ENCODE results near the gene COX15.

The COX15 gene

GRCh38 chr10:99732033-99732842 is at the start of gene COX15, which contains the start of gene CUTC:
Gene COX15, minus strand, starts transcription at chr10:99732127. Its CDS starts 78 bp downstream, at chr10:99732049.
Gene CUTC, plus strand, starts transcription at chr10:99732234. Its CDS starts 115 bp downstream, at chr10:99732349.
- peak within 1 kb of the TSS; percentile 86 for H3K27ac ChIP-seq
- peaks cover 6% of the 10 kb centered on the region for H3K4me1 ChIP-seq (ENCODE audit: low read depth, poor library complexity, severe bottlenecking)
- no peaks in the 10 kb centered on the region for H3K27me3 ChIP-seq (ENCODE audit: insufficient read depth, low read depth)
- H3K4me2 ChIP-seq, result peak within 1 kb of the TSS; percentile 79
- H3K4me3 ChIP-seq (IDR thresholded peaks at IDR 0.05; ENCODE audit: insufficient read depth, low read depth, low read length), result no peak within 1 kb of the TSS
- H2AFZ ChIP-seq (ENCODE audit: low read depth), result peak within 1 kb of the TSS; percentile 85
- peak within 1 kb of the TSS; percentile 88 for H3K9ac ChIP-seq
- H4K20me1 ChIP-seq (ENCODE audit: insufficient read depth), result no peaks in the 10 kb centered on the region
- TF ChIP-seq, protein P1, sequence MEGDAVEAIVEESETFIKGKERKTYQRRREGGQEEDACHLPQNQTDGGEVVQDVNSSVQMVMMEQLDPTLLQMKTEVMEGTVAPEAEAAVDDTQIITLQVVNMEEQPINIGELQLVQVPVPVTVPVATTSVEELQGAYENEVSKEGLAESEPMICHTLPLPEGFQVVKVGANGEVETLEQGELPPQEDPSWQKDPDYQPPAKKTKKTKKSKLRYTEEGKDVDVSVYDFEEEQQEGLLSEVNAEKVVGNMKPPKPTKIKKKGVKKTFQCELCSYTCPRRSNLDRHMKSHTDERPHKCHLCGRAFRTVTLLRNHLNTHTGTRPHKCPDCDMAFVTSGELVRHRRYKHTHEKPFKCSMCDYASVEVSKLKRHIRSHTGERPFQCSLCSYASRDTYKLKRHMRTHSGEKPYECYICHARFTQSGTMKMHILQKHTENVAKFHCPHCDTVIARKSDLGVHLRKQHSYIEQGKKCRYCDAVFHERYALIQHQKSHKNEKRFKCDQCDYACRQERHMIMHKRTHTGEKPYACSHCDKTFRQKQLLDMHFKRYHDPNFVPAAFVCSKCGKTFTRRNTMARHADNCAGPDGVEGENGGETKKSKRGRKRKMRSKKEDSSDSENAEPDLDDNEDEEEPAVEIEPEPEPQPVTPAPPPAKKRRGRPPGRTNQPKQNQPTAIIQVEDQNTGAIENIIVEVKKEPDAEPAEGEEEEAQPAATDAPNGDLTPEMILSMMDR (conservative IDR thresholded peaks at IDR 0.05; ENCODE audit: low read depth, low read length), result peak; percentile 50
- peaks cover 10% of the 10 kb centered on the region; the same call in 1 of the 2 replicates for H3K79me2 ChIP-seq (ENCODE audit: insufficient read depth, low read depth)
- peaks cover 4% of the 10 kb centered on the region; the same call in 1 of the 2 replicates for H3K36me3 ChIP-seq (ENCODE audit: insufficient read depth)

DNA sequence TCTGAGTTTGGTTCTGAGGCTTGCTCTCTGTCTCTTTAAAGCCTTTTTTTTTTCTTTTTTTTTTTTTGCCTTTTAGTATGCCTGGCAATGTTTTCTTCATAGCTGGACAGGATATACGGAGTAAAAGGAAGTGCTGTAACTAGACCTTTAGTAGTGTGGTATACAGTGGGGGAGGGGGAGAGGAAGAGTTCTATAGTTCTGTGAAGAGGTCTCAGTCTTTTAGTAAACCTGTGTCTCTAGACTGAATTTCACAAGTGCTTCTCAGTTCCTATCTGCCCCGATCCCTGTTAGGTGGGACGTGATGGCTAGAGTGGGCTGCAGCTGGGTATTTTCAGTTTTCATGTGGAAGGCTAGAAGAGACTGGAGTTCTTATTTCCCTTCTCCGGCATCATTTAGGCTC is 47.4 kb upstream of the COX15 start:
- TF ChIP-seq, protein P1 (conservative IDR thresholded peaks at IDR 0.05; ENCODE audit: low read depth, low read length), result no peak
- H3K4me2 ChIP-seq, result no peak overlapping the region
- no peak overlapping the region for H3K4me3 ChIP-seq (IDR thresholded peaks at IDR 0.05; ENCODE audit: insufficient read depth, low read depth, low read length)
- no peaks in the 10 kb centered on the region for H3K4me1 ChIP-seq (ENCODE audit: low read depth, poor library complexity, severe bottlenecking)
- no peak overlapping the region for H3K9ac ChIP-seq
- H3K27me3 ChIP-seq (ENCODE audit: insufficient read depth, low read depth), result no peaks in the 10 kb centered on the region; the same call in 1 of the 2 replicates
- no peaks in the 10 kb centered on the region for H3K79me2 ChIP-seq (ENCODE audit: insufficient read depth, low read depth)
- H3K36me3 ChIP-seq (ENCODE audit: insufficient read depth), result no peaks in the 10 kb centered on the region
- no peak overlapping the region for H2AFZ ChIP-seq (ENCODE audit: low read depth)
- no peaks in the 10 kb centered on the region for H4K20me1 ChIP-seq (ENCODE audit: insufficient read depth)
- H3K27ac ChIP-seq, result no peak overlapping the region

GRCh38 chr10:99777918-99778714 is 46.2 kb upstream of the COX15 start:
- Histone ChIP-seq H3K9ac (no peak overlapping the region), H3K4me1 (ENCODE audit: low read depth, poor library complexity, severe bottlenecking) (no peaks in the 10 kb centered on the region), H3K27ac (no peak overlapping the region), H3K4me2 (no peak overlapping the region), H4K20me1 (ENCODE audit: insufficient read depth) (no peaks in the 10 kb centered on the region), H3K36me3 (ENCODE audit: insufficient read depth) (no peaks in the 10 kb centered on the region), H3K79me2 (ENCODE audit: insufficient read depth, low read depth) (no peaks in the 10 kb centered on the region), H3K27me3 (ENCODE audit: insufficient read depth, low read depth) (no peaks in the 10 kb centered on the region; the same call in 1 of the 2 replicates), H2AFZ (ENCODE audit: low read depth) (no peak overlapping the region), H3K4me3 (IDR thresholded peaks at IDR 0.05; ENCODE audit: insufficient read depth, low read depth, low read length) (no peak overlapping the region)
- TF ChIP-seq, protein P1 (conservative IDR thresholded peaks at IDR 0.05; ENCODE audit: low read depth, low read length), result no peak

- Histone ChIP-seq H3K4me3 (IDR thresholded peaks at IDR 0.05; ENCODE audit: insufficient read depth, low read depth, low read length) (no peak overlapping the region), H3K27me3 (ENCODE audit: insufficient read depth, low read depth) (no peaks in the 10 kb centered on the region; the same call in 1 of the 2 replicates), H3K36me3 (ENCODE audit: insufficient read depth) (no peaks in the 10 kb centered on the region), H3K79me2 (ENCODE audit: insufficient read depth, low read depth) (no peaks in the 10 kb centered on the region), H4K20me1 (ENCODE audit: insufficient read depth) (no peaks in the 10 kb centered on the region), H3K4me2 (no peak overlapping the region), H2AFZ (ENCODE audit: low read depth) (no peak overlapping the region), H3K4me1 (ENCODE audit: low read depth, poor library complexity, severe bottlenecking) (no peaks in the 10 kb centered on the region), H3K27ac (no peak overlapping the region), H3K9ac (no peak overlapping the region)
- TF ChIP-seq, protein P1 (conservative IDR thresholded peaks at IDR 0.05; ENCODE audit: low read depth, low read length), result no peak
Measured at GRCh38 chr10:99775850-99776249, 43.9 kb upstream of the COX15 start.
